HCT116 (cell line): ENCODE data around the gene ABCC8.

Experiments used
- ATF3 ChIP-seq: IDR thresholded peaks from 2 replicates; pipeline ENCODE4 v1.6.1; 2012
- EGR1 ChIP-seq: IDR thresholded peaks from 2 replicates; pipeline ENCODE4 v1.6.1; 2012; ENCODE audit warnings: low read depth
- MAX ChIP-seq: IDR thresholded peaks from 2 replicates; pipeline ENCODE4 v1.6.1; 2012
- POLR2A ChIP-seq: IDR thresholded peaks from 2 replicates; pipeline ENCODE4 v1.7.0; 2011; ENCODE audit warnings: borderline replicate concordance; ENCODE audit not compliant: insufficient read depth, insufficient read length; ENCODE audit errors: extremely low read depth
- POLR2AphosphoS5 ChIP-seq: IDR thresholded peaks from 2 replicates; pipeline ENCODE4 v1.6.1; 2011; ENCODE audit warnings: mild to moderate bottlenecking, low read depth, low read length, moderate library complexity
- TCF7L2 ChIP-seq: IDR thresholded peaks from 2 replicates; pipeline ENCODE4 v1.7.0; 2011; ENCODE audit warnings: borderline replicate concordance, inconsistent platforms; ENCODE audit not compliant: insufficient read depth, insufficient read length; ENCODE audit errors: extremely low read depth
- YY1 ChIP-seq: IDR thresholded peaks from 2 replicates; pipeline ENCODE4 v1.6.1; 2011; ENCODE audit warnings: low read length, low read depth, moderate library complexity, mild to moderate bottlenecking; ENCODE audit not compliant: insufficient replicate concordance; ENCODE audit errors: extremely low read depth
- ZFX ChIP-seq: fragments of 450-650 bp; IDR thresholded peaks from 2 replicates; pipeline ENCODE4 v1.6.1; 2017
- TF ChIP-seq, protein P1 (sequence below), 3 experiments: fragments of 200-600 bp in 1 of 3; sonication (generic) in 1 of 3; IDR thresholded peaks in 2 of 3; conservative IDR thresholded peaks in 1 of 3; 2 replicates each; pipeline ENCODE4 v1.5.1; 2012 to 2017; ENCODE audit warnings: low read depth in 2 of 3, low read length in 2 of 3, antibody characterized with exemption in 1 of 3, borderline replicate concordance in 1 of 3, control low read depth in 1 of 3, mild to moderate bottlenecking in 1 of 3, mixed read lengths in 1 of 3, mixed run types in 1 of 3, moderate library complexity in 1 of 3; ENCODE audit not compliant: insufficient read depth in 1 of 3

GRCh38 chr11:17352950-17353820, 123.5 kb downstream of the ABCC8 start:
- TF ChIP-seq, protein P1, sequence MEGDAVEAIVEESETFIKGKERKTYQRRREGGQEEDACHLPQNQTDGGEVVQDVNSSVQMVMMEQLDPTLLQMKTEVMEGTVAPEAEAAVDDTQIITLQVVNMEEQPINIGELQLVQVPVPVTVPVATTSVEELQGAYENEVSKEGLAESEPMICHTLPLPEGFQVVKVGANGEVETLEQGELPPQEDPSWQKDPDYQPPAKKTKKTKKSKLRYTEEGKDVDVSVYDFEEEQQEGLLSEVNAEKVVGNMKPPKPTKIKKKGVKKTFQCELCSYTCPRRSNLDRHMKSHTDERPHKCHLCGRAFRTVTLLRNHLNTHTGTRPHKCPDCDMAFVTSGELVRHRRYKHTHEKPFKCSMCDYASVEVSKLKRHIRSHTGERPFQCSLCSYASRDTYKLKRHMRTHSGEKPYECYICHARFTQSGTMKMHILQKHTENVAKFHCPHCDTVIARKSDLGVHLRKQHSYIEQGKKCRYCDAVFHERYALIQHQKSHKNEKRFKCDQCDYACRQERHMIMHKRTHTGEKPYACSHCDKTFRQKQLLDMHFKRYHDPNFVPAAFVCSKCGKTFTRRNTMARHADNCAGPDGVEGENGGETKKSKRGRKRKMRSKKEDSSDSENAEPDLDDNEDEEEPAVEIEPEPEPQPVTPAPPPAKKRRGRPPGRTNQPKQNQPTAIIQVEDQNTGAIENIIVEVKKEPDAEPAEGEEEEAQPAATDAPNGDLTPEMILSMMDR (IDR thresholded peaks at IDR 0.05 in 2 of 3, conservative IDR thresholded peaks at IDR 0.05 in 1 of 3; ENCODE audit: borderline replicate concordance in 1 of 3, insufficient read depth in 1 of 3, low read depth in 2 of 3, low read length in 2 of 3): no peak
- TF ChIP-seq YY1: no peak
- peak; percentile 62 for TF ChIP-seq EGR1
- TF ChIP-seq ATF3: no peak; the same call in 1 of the 2 replicates
- no peak for TF ChIP-seq TCF7L2
- peak; percentile 93 for TF ChIP-seq MAX
- peak; percentile 67 for TF ChIP-seq POLR2AphosphoS5
- peak; percentile 40; the same call in 1 of the 2 replicates for TF ChIP-seq ZFX
- TF ChIP-seq POLR2A: peak; percentile 10
